GM21526 (cell line): Measurements from ENCODE around the gene TNNI2.

Source experiments
- ATAC-seq: cut with Tn5 transposase; IDR thresholded peaks from one replicate; pipeline ENCODE4 v1.9.1; 2021; ENCODE audit warnings: moderate library complexity; ENCODE audit not compliant: unreplicated experiment, low FRiP score

The TNNI2 gene

DNA sequence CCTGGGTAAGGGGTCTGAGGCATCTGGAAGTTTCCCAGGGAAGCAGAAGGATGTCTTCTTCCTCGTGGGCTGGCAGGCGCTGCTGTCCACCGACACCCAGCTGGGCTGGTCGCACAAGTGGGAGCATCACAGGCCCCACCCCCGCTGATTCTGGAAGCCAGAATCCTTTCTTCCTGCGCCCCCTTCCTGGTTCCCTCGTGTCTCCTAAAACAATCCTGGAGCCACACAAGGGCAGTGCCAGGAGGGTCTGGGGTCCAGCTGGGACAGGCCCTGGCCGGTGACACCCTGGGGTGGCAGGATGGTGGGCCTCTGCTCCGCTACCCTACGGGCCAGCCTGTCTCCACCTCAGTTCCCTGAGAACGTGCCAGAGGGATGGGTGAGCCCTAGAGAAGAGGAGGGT, 18.3 kb downstream of the TNNI2 start:
- ATAC-seq: no peak

DNA sequence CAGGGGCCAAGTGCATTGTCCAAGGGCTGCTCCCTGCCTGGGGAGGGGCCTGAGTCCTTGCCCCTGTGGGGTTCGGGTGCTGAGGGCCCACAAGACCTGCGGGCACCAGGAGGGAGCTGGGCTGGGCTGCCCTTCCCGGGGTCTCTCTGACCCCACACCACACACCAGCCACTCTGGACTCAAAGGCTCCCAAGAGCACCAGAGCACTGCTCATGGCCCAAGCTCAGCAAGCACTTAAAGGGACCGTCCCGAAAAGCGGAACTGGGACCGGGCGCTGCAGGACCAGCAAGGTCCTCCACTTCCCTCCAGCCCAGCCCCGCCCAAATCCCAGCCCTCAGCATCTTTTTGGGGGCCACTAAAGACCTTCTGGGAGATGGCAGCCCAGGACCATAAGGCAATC, 19.4 kb downstream of the TNNI2 start:
- ATAC-seq: no peak

DNA sequence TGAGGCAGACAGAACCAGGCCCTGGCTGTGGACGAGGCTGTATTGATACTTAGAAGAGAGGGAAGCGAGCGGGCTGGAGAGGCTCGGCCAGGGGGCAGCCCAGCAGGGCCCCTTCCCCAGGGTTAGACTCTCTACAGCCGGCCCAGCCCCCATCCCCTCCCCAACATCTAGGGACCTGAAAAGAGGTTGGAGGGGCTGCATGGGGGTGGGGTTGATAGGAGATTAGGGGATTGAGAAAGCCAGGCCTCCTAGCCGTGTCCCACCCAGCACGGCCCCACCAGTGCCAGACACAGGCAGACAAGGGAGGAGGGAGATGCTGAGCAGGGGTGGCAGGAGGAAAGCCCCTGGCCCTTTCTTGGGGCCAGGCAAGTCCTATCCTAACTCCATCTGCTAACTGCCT, 19.8 kb downstream of the TNNI2 start:
- no peak for ATAC-seq

DNA sequence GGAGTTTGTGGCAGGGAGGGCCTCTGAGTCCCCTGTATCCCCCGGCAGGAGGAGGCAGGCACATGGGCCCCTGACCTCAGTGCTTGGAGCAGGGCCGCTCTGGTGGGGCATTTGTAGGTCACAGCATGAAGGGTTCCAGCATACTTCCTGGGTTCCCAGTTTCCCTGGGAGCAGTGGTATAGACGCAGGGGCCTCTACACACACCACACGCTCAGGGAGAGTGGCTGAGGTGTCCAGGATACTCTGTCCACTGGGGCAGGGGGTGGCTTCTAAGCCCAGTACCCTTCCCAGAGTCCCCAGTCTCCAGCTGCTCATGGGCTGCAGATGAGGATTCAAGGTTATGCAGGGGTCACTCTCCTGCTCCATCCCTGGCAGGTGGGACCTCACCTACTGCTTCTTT, 20.2 kb downstream of the TNNI2 start:
- ATAC-seq: no peak

DNA sequence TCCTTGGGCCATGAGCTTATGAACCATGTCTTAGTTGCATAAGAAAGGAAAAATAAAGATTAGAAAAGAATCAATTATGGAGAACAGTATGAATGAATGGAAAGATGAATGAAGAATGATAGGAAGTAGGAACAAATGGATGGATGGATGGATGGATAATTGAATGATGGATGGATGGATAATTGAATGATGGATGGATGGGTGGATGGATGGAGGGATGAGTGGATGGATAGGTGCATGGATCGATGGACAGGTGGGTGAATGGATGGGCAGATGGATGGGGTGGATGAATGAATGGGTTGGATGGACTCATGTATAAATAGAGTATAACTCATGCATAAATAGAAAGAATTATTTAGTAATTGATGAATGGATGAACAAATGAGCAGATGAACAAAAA, 21.3 kb downstream of the TNNI2 start:
- no peak for ATAC-seq

DNA sequence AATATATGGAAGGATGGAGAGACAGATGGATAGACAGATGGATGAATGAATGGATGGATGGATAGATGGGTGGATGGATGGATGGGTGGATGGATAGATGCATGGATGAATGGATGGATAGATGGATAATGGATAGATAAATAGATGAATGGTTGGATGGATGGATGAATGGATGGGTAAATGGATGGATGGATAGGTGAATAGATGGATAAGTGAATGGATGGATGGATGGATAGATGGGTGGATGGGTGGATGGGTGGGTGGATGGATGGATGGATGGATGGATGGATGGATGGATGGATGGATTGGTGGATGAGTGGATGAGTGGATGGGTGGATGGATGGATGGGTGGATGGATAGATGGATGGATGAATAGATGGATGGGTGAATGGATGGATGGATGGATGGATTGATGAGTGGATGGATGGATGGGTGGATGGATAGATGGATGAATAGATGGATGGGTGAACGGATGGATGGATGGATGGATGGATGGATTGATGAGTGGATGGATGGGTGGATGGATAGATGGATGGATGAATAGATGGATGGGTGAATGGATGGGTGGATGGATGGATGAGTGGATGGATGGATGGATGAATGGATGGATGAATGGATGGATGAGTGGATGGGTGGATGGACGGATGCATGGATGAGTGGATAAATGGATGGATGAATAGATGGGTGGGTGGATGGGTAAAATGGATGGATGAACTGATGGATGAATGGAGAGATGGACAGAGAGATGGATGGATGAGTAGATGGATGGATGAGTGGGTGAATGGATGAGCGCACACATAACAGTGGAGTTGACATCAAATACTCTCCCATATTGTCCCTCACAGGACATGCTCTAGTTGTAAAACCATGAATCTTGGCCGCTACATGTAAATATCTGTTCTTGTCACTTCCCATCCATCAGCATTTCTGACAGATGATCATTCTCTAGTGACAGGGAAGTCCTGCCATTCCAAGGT, 22.9 kb downstream of the TNNI2 start:
- ATAC-seq: no peak

DNA sequence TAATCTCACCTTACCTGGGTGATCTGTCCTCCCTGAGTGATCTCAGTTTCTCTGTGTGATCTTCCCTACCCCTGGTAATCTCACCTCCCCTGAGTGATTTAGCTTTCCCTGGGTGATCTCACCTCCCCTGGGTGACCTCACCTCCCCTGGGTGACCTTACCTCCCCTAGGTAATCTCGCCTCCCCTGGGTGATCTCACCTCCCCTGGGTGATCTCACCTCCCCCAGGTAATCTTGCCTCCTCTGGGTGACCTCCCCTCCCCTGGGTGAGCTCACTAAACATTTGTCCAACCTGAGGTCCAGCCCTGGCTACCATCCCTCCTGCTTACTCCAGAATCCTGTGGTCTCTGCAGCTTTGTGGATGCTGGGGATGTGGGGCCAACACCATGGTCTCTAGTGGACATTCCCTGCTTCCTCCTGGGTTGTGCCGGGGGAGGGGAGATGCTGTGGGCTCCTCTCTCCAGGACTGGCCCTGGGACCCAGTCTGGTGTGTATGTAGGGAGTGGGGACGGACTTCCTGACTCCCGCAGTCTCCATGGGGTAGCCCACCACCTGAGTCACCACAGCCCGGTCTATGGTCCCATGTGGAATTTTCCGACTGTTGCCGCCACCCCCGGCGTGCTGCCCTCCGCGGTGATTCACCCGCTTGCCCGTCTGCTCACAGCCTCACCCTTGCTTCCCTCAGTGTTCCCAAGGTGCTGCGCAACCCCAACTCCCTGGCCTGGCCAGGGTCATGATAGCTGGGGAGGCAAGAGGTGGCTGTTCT, 24.0 kb downstream of the TNNI2 start:
- no peak for ATAC-seq

DNA sequence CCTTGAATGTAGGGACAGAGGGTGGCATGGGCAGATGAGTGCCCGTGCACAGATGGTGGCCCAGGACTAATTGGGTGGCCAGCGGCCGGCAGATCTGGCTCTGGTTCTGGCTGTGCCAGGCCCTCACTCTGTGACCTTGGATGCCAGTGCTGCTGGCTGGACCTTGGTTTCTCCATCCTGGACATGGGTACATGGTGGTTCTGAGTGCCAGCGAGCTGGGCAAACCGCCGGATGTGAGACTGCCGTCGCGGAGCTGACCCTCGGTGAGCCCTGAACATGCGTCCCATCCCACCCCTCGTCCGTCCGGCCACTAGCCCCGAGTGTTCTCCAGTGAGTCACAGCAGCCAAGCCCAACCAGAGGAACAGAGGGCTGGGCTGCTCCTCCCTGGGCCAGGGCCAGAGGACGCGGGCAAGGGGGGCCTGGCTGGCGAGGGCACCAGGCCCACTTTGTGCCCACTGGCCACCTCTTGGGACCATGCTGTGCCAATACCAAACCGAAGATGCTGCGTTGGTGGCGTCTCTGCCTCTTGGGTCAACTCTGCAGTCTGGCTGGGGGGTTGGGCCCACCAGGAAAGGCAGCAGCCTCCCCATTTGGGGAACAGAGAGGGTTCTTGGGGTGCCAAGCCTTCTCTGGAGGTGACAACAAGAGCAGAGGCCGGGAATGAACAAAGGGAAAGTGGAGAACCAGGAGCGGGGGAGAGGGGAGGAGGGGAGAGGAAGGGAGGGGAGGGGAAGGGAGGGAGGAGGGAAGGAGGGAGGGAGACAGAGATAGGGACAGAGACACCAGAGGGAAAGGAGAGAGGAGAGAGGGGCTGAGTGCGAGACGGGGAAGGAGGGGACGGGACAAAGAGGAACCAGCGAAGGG, 24.8 kb downstream of the TNNI2 start:
- ATAC-seq: no peak

DNA sequence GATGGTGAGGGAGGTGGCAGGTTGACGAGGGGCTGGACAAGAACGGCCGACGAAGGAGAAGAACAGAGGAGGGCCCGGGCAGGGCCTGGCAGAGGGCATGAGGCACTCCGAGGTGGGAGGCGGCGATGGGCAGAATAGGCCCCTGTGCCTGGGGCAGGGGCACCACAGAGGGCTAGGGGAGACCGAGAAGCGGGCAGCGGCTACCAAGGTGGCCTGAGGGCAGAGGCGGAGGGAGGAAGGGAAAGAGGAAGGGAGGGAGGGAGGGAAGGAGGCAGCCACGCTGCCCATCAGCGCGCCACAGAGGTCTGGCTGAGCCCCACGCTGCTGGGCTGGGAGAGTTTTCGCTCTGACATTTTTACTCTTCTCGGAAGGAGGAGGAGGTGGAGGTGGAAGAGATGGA, 25.4 kb downstream of the TNNI2 start:
- ATAC-seq: no peak

DNA sequence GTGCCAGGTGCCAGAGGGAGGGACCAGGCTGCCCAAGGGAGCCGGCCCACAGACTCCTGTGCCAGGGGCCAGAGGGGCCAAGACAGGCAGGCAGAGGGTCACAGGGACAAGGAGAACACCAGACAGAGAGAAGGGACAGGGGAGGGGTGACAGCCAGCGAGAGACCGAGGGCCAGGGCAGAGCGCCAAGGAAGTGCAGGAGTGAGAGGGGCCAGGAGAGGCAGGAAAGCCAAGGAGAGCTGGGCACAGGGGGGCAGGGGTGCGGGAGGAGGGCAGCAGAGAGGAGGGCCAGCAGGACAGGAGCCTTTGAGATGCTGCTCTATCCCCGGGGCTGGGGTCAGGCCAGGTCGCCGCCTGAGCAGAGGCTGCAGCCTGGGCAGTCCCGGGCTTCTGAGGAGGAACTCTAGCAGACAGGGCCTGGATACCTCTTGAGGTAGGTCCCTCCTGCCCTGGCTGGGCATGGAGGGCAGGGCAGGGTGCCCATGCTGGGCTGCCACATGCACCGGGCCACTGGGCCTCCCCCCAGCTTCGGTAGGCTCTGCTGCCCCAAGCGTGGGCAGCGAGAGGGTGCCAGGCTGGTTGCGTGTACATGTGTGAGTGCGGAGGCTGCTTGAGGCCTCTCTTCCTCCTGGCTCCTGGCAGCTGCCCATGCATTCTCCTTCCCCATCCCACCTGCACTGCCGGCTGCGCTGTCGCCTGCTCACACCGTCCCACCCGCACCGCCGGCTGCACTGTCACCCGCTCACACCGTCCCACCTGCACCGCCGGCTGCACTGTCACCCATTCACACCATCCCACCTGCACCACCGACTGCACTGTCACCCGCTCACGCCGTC, 26.3 kb downstream of the TNNI2 start:
- no peak for ATAC-seq

DNA sequence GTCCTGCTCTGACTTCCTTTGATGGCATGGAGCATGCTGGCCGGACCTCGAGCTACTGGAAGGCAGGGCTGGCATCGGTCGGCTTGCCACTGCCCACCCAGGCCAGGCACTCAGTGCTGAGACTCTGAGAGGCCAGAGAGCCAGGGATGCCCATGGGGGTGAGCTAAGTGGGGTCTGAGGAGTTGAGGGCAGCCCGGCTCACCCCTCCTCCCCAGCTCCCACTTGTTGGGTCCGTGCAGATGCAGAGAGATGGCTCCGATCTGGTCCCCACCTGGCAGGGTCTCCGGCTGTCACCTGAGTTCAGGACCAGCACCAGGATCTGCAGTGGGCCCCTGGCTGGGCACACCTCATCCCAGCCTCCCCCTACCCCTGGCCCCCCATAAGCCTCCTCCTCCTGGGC, 27.4 kb downstream of the TNNI2 start:
- ATAC-seq: no peak

DNA sequence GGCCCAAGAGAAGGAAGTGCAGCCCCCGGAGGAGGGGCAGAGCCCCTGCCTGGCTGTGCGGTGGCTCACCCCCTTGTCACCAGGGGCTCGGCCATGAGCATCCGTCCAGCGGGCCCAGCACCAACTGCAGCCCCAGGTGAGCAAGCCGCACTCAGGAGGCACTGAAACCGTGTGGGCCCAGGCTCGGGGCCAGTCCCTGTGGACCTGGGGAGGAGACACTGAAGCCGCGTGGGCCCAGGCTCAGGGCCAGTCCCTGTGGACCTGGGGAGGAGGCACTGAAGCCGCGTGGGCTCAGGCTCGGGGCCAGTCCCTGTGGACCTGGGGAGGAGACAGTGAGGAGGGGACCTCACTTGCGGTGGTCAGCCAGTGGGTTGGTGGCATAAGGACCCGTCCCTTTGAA, 28.0 kb downstream of the TNNI2 start:
- ATAC-seq: no peak

DNA sequence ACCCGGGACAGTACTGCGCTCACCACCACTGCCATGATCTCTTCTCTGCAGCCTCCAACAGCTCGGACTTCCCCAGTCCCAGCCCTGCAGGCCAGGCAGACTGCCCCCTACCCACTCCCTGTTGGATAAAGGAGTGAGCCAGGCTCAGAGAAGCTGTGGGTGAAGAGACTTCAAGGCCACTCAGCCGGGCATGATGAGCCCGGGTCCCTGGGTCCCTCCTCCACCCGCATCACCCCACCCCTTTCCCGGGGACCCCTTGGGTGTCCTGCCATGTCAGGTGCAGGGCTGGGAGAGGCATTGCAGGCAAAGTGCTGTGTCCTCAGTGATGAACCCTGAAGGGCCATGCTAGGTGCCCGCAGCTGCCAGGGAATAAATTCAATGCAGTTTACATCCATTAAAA, 28.6 kb downstream of the TNNI2 start:
- ATAC-seq: no peak

DNA sequence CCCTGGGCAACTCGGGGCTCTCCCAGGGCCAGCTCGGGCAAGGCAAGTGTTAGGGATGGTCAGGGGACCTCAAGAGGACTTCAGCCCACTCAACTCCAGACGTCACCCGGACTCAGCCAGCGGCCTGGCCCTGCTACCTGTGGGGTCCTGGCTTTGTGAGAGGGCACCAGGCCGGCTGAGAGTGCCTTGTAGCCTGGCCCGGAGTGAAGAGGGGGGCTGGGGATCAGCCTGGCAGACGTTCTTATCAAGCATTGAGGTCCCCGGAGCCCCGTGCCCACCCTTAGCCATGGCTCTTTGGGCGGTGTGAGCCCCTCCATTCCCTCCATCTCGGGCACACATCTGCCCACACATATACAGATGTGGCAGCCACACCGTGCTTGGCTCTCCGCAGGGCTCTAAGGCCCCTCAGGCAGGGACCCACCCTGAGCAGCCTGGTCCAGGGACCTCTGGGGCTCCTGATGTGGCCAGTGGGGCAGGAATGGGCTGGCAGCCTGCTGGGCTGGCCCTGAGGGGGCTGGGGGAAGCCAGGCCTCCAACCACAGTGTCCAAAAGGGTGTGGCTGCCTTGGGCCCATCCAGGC, 29.4 kb downstream of the TNNI2 start:
- ATAC-seq: no peak

DNA sequence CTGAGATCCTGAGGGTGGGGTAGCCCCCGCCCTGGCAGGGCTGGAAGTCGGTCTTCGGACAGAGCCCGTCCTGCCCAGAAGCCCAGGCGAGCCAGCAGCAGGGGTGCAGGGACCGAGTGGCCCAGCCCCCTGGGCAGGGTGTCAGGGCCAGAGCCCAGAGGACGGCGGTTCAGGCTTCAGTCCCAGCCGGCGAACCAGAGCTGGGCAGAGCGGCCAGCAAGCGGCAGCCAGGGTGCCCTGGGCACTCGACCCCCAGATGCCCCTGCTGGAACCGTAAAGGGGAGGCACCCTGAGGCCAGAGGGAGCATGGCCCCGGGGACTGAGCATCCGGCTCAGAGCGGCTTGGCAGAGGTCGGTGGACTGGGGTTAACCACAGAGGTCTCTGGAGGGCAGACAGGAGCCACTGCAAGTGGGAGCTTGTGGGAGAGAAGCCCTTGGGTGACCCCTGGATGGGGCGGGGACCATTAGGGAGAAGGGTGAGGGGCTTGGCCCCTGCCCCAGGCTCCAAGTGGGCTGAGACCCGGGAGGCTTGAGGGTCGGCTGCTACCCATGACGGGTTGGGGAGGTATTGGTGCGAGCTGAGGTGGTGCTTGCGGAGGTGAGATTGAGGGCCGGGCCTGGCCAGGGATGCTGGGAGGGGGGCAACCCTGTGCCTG, 30.0 kb downstream of the TNNI2 start:
- ATAC-seq: no peak

DNA sequence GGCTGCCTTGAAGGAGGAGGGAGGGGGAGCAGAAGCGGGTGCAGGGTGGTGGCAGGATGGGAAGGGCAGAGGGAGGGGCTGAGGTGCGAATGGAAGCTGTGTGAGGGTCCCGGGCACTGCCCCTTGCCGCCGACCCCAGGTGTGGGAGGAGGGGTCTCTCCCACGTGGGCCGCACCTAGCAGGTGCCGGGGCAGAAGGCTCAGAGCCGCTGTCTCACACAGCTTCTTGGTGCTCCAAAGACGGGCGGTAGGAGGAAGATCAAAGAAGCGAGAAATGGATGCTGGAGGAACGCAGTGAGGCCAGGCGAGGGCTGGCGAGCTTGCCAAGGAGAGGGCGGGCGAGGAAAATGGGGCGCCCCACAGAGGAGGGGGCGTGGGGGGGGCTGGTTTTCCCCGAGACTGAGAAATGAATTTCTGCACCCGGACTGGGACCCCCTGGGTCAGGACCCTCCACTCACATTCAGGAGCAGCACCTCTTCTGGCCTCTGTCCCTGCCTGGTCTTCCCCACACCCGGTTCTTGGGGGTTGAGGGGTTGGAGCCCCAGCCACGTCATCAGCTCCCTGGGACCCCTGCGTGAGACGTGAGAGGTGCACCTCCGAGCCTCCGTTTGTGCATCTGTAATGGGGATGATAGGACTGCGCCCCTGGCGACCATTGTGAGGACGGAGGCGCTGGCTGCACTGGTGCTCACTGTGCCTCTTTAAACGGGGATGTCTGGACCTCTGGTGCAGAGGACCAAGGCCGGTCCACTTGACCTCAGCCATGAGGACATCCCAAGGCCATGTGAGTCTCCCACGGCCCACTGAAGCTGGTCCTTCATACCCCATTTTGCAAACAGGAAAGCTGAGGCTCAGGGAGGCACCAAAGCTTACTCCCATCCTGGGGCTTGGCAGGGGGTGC, 30.9 kb downstream of the TNNI2 start:
- ATAC-seq: no peak

DNA sequence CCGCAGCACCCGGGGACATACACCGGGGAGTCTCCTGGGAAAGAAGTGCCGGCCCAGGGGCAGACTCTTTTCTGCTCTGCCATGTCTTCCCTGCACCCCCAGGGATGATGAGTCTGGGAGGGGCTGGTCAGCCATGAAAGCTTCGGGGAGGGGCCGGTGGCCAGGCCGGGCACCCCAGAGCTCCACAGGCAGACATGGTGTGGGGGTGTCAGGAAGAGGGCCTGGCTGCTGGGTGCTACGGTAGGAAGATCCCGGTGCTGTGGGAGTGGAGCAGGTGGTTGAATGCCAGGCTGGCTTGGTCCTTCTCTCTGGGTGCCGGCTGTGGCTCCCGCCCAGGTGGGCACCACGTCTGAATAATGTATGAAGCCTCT, 31.5 kb downstream of the TNNI2 start:
- ATAC-seq: no peak
